GM21515 (cell line): Measurements from ENCODE around the gene ZNF77.
"Not testable (repeated sequence)": the region's sequence is repeated elsewhere in the genome, so short reads cannot be mapped to it uniquely, and the experiment has no call there.

Experiments
- ATAC-seq: cut with Tn5 transposase; IDR thresholded peaks from one replicate; pipeline ENCODE4 v1.9.1; 2021; ENCODE audit not compliant: unreplicated experiment

ZNF77 gene

GRCh38 chr19:2944775-2945574 lies at the start of gene ZNF77:
ZNF77 (minus strand) TSS chr19:2944971; CDS start chr19:2944840, 131 bp downstream.
- ATAC-seq, result peak; percentile 92

- no peak for ATAC-seq
These were observed 48.8 kb upstream of the ZNF77 start for GRCh38 chr19:2993579-2993978.

- no peak for ATAC-seq
These were observed 48.2 kb upstream of the ZNF77 start for GRCh38 chr19:2992958-2993357.

- not testable (repeated sequence) for ATAC-seq
These were observed 47.6 kb upstream of the ZNF77 start for GRCh38 chr19:2992333-2992732.

- no peak for ATAC-seq
These were observed 44.6 kb upstream of the ZNF77 start for GRCh38 chr19:2989236-2989946.

GRCh38 chr19:2988568-2988967 lies 43.8 kb upstream of the ZNF77 start:
- no peak for ATAC-seq

- no peak for ATAC-seq
These were observed 43.0 kb upstream of the ZNF77 start for GRCh38 chr19:2987797-2988196.

GRCh38 chr19:2986951-2987524 lies 42.3 kb upstream of the ZNF77 start:
- no peak for ATAC-seq

GRCh38 chr19:2984215-2984528 lies 39.4 kb upstream of the ZNF77 start:
- ATAC-seq, result no peak

- ATAC-seq, result no peak
These were observed 38.8 kb upstream of the ZNF77 start for GRCh38 chr19:2983351-2984214.

GRCh38 chr19:2982983-2983350 lies 38.2 kb upstream of the ZNF77 start:
- no peak for ATAC-seq

- no peak for ATAC-seq
These were observed 37.8 kb upstream of the ZNF77 start for GRCh38 chr19:2982561-2982960.

GRCh38 chr19:2981898-2982297 lies 37.1 kb upstream of the ZNF77 start:
- ATAC-seq, result no peak

- no peak for ATAC-seq
These were observed 34.0 kb upstream of the ZNF77 start for GRCh38 chr19:2978772-2979171.

GRCh38 chr19:2978166-2978767 lies 33.5 kb upstream of the ZNF77 start:
- no peak for ATAC-seq

- no peak for ATAC-seq
These were observed 33.0 kb upstream of the ZNF77 start for GRCh38 chr19:2977746-2978138.

- peak; percentile 85 for ATAC-seq
These were observed 32.4 kb upstream of the ZNF77 start, which contains the start of gene TLE6 for GRCh38 chr19:2977001-2977745. TLE6 (plus strand) TSS chr19:2977564; CDS start chr19:2978234, 670 bp downstream.

GRCh38 chr19:2976609-2977000 lies 31.8 kb upstream of the ZNF77 start:
- no peak for ATAC-seq

GRCh38 chr19:2974342-2975041 lies 29.7 kb upstream of the ZNF77 start:
- no peak for ATAC-seq
